ENCODE data around the gene SDK1.

The SDK1 gene

DNA sequence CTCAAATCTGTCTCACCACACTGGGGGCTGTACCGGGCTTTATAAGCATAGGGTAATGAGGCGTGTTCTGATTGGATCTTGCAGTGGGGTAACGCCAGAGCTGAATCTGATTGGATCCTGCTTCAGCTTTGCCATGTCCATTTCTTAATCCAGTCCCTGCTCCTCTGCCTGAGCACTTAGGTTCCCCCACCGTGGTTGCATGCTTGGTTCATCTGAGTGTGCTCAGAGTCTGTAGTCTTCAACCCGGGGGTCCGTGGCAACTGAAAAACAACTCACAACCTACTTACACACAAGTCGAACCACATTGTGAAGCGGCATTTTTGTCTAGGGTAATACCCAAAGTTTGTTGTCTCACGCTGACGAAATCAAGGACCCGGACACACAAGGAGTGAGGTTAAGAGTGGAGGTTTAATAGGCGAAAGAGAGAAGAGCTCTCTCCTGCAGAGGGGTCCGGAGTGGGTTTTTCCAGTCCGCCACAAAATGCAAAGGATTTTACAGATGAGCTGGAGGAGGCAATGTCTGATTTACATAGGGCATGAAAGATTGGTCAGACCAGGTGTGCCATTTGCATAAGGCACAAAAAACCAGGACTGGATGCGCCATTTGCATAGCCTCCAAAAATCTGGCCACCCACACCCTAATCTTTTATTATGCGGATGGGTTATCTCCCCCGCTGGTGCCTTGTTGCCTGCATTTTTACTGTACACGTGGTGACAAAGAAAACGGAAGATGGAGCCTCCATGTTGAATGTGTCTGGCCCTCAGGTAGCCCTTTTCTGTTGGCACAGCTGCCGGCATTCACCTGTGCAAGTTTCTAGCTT is 739.3 kb downstream of the SDK1 start:
- no peaks in the 10 kb centered on the region for H3K27me3 ChIP-seq (ENCODE audit: control insufficient read depth, low read length)
- no peak overlapping the region for H3K27ac ChIP-seq (ENCODE audit: low read depth, low read length)
- no peaks in the 10 kb centered on the region for H3F3A ChIP-seq (ENCODE audit: control insufficient read depth, insufficient read depth)
- no peaks in the 10 kb centered on the region for H4K20me1 ChIP-seq (ENCODE audit: control insufficient read depth, insufficient read depth, low read depth, low read length)
- no peaks in the 10 kb centered on the region for H3K36me3 ChIP-seq (ENCODE audit: control insufficient read depth, low read length)
- TF ChIP-seq, protein P1, sequence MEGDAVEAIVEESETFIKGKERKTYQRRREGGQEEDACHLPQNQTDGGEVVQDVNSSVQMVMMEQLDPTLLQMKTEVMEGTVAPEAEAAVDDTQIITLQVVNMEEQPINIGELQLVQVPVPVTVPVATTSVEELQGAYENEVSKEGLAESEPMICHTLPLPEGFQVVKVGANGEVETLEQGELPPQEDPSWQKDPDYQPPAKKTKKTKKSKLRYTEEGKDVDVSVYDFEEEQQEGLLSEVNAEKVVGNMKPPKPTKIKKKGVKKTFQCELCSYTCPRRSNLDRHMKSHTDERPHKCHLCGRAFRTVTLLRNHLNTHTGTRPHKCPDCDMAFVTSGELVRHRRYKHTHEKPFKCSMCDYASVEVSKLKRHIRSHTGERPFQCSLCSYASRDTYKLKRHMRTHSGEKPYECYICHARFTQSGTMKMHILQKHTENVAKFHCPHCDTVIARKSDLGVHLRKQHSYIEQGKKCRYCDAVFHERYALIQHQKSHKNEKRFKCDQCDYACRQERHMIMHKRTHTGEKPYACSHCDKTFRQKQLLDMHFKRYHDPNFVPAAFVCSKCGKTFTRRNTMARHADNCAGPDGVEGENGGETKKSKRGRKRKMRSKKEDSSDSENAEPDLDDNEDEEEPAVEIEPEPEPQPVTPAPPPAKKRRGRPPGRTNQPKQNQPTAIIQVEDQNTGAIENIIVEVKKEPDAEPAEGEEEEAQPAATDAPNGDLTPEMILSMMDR (IDR thresholded peaks at IDR 0.05; ENCODE audit: low read depth, low read length, poor library complexity, severe bottlenecking) = no peak
- TF ChIP-seq EZH2phosphoT487 (IDR thresholded peaks at IDR 0.05; ENCODE audit: borderline replicate concordance, low read length) = no peak
- no peak overlapping the region for H3K4me3 ChIP-seq (ENCODE audit: low read length)
- H3K9me3 ChIP-seq (ENCODE audit: control insufficient read depth, insufficient read depth, low read length) = 0 out of 2 replicates have a peak, but pooled peaks cover 3% of the 10 kb centered on the region
- H3K9me2 ChIP-seq (replicated peaks; ENCODE audit: control insufficient read depth, low read length) = no peaks in the 10 kb centered on the region
- H3K4me2 ChIP-seq (ENCODE audit: low read length) = no peak overlapping the region
- peaks cover 19% of the 10 kb centered on the region for H3K4me1 ChIP-seq (ENCODE audit: control insufficient read depth, low read length)
- no peaks in the 10 kb centered on the region for H3K79me2 ChIP-seq (ENCODE audit: control insufficient read depth, low read length)

DNA sequence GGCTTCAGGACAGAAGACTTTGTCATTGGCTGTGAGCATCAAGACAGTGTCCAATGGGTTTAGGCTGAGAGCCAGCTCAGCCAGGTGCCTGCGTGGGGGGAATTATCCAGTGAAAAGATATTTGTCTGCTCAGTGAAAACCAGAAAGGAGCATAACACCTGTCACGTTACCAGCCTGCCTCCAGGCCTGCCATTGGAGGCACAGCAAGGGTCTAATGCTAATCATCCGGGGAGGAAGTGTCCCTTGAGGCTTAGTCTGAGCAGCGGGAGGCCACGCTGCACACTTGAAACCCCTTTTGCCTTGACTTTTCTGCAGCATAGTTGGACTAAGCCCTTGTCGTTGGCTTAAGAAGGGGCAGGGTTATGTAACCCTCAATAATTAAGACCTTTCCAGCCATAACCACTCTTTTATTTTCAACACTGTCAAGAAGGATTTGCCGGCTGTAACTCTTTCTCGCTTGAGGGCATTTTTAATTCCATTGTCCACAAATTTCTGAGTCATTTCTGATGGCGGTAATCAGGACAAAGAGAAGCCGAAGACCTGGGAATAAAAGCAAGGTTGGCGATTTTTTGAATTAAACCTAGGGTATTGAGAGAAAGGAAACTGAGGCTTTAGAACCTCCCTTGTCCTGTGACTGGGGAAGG is 741.5 kb downstream of the SDK1 start:
- no peak overlapping the region for H3K27ac ChIP-seq (ENCODE audit: low read depth, low read length)
- no peak for TF ChIP-seq EZH2phosphoT487 (IDR thresholded peaks at IDR 0.05; ENCODE audit: borderline replicate concordance, low read length)
- TF ChIP-seq, protein P1 (IDR thresholded peaks at IDR 0.05; ENCODE audit: low read depth, low read length, poor library complexity, severe bottlenecking) = no peak
- no peak overlapping the region for H3K4me2 ChIP-seq (ENCODE audit: low read length)
- H3K9me3 ChIP-seq (ENCODE audit: control insufficient read depth, insufficient read depth, low read length) = 0 out of 2 replicates have a peak, but pooled peaks cover 3% of the 10 kb centered on the region
- no peaks in the 10 kb centered on the region for H3F3A ChIP-seq (ENCODE audit: control insufficient read depth, insufficient read depth)
- H3K27me3 ChIP-seq (ENCODE audit: control insufficient read depth, low read length) = no peaks in the 10 kb centered on the region
- no peaks in the 10 kb centered on the region for H3K79me2 ChIP-seq (ENCODE audit: control insufficient read depth, low read length)
- H3K9me2 ChIP-seq (replicated peaks; ENCODE audit: control insufficient read depth, low read length) = no peaks in the 10 kb centered on the region
- no peak overlapping the region for H3K4me3 ChIP-seq (ENCODE audit: low read length)
- no peaks in the 10 kb centered on the region for H3K36me3 ChIP-seq (ENCODE audit: control insufficient read depth, low read length)
- H3K4me1 ChIP-seq (ENCODE audit: control insufficient read depth, low read length) = peaks cover 19% of the 10 kb centered on the region
- H4K20me1 ChIP-seq (ENCODE audit: control insufficient read depth, insufficient read depth, low read depth, low read length) = no peaks in the 10 kb centered on the region

DNA sequence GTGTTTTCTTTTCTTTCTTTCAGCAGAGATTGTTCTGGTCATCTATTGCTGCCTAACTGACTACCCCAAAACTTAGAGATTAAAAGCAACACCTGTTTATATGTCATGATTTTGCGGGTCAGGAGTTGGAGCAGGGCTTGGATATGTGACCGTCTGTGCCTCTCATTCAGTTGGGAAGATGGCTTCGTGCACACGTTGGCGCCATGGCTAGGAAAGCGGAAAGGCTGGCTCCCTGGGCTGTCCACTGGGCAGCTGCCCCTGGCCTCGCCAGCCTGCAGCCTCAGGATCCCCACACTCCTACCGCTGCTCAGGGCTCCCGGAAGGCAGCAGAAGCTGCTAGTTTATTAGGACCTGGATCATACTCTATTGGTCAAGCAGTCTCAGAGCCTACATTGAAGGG is 742.9 kb downstream of the SDK1 start:
- TF ChIP-seq, protein P1 (IDR thresholded peaks at IDR 0.05; ENCODE audit: low read depth, low read length, poor library complexity, severe bottlenecking) = no peak
- no peak for TF ChIP-seq EZH2phosphoT487 (IDR thresholded peaks at IDR 0.05; ENCODE audit: borderline replicate concordance, low read length)
- Histone ChIP-seq H3F3A (ENCODE audit: control insufficient read depth, insufficient read depth) (no peaks in the 10 kb centered on the region), H3K36me3 (ENCODE audit: control insufficient read depth, low read length) (no peaks in the 10 kb centered on the region), H3K27ac (ENCODE audit: low read depth, low read length) (no peak overlapping the region), H4K20me1 (ENCODE audit: control insufficient read depth, insufficient read depth, low read depth, low read length) (no peaks in the 10 kb centered on the region), H3K4me2 (ENCODE audit: low read length) (no peak overlapping the region), H3K9me2 (replicated peaks; ENCODE audit: control insufficient read depth, low read length) (no peaks in the 10 kb centered on the region), H3K4me1 (ENCODE audit: control insufficient read depth, low read length) (peaks cover 19% of the 10 kb centered on the region), H3K27me3 (ENCODE audit: control insufficient read depth, low read length) (no peaks in the 10 kb centered on the region), H3K79me2 (ENCODE audit: control insufficient read depth, low read length) (no peaks in the 10 kb centered on the region), H3K9me3 (ENCODE audit: control insufficient read depth, insufficient read depth, low read length) (0 out of 2 replicates have a peak, but pooled peaks cover 3% of the 10 kb centered on the region), H3K4me3 (ENCODE audit: low read length) (no peak overlapping the region)

All from DOHH2 (cell line).